Activated T-helper 17 cell treated with anti-CD3 and anti-CD28 coated beads, Interleukin-2, amount 50 U/mL, for 72 hours (primary cell): Measurements from ENCODE around the gene TBX21. TPM values are rescaled to one million over a fixed set of nuclear protein-coding genes. Genes with fewer than 3 reads are reported as not detected.

Experiments
- ATAC-seq: fragments of 150-1000 bp; cut with Tn5 transposase; replicated peaks from 2 replicates; pipeline ENCODE4 v1.10.0; 2021; ENCODE audit warnings: mild to moderate bottlenecking, moderate library complexity
- H3K27ac Mint-ChIP-seq: one replicate; pipeline ENCODE4 v1.8.0; 2022; ENCODE audit warnings: mixed read lengths
- H3K27me3 Mint-ChIP-seq: one replicate; pipeline ENCODE4 v1.8.0; 2022; ENCODE audit warnings: mixed read lengths
- H3K36me3 Mint-ChIP-seq: one replicate; pipeline ENCODE4 v1.8.0; 2022; ENCODE audit warnings: low read depth, mild to moderate bottlenecking, mixed read lengths
- H3K4me1 Mint-ChIP-seq: one replicate; pipeline ENCODE4 v1.8.0; 2022; ENCODE audit warnings: mixed read lengths
- H3K4me3 Mint-ChIP-seq: one replicate; pipeline ENCODE4 v1.8.0; 2022; ENCODE audit warnings: mild to moderate bottlenecking, mixed read lengths
- H3K9me3 Mint-ChIP-seq: one replicate; pipeline ENCODE4 v1.8.0; 2022; ENCODE audit warnings: mixed read lengths
- total RNA-seq, 2 donors: library from RNA; stranded (reverse); gene quantifications; one replicate each; pipeline ENCODE4 v1.2.3, GENCODE V29; 2022

The TBX21 gene
- total RNA-seq, 2 donors from 2014 or later: 19.9 to 30.5 TPM

- peak overlapping the region; percentile 81 for H3K4me3 Mint-ChIP-seq
- H3K27ac Mint-ChIP-seq: peak overlapping the region; percentile 89
- ATAC-seq: no peak
- peaks cover 55% of the 10 kb centered on the region for H3K36me3 Mint-ChIP-seq
- H3K9me3 Mint-ChIP-seq: no peaks in the 10 kb centered on the region
- H3K27me3 Mint-ChIP-seq: no peaks in the 10 kb centered on the region
- peaks cover 55% of the 10 kb centered on the region for H3K4me1 Mint-ChIP-seq
Observed at GRCh38 chr17:47704116-47704515, 28.9 kb upstream of the TBX21 start.

- Mint-ChIP-seq H3K36me3 (peaks cover 53% of the 10 kb centered on the region), H3K27me3 (no peaks in the 10 kb centered on the region), H3K4me3 (peak overlapping the region; percentile 81), H3K27ac (peak overlapping the region; percentile 89), H3K9me3 (no peaks in the 10 kb centered on the region), H3K4me1 (peaks cover 55% of the 10 kb centered on the region)
- ATAC-seq: no peak
Observed at GRCh38 chr17:47704736-47705135, 28.3 kb upstream of the TBX21 start.

GRCh38 chr17:47705536-47706530, 27.2 kb upstream of the TBX21 start:
- ATAC-seq: peak; percentile 71
- Mint-ChIP-seq H3K9me3 (no peaks in the 10 kb centered on the region), H3K4me3 (peak overlapping the region; percentile 81), H3K4me1 (peaks cover 55% of the 10 kb centered on the region), H3K27me3 (no peaks in the 10 kb centered on the region), H3K27ac (peak overlapping the region; percentile 89), H3K36me3 (peaks cover 57% of the 10 kb centered on the region)

GRCh38 chr17:47707056-47707804, 25.8 kb upstream of the TBX21 start:
- H3K36me3 Mint-ChIP-seq: peaks cover 57% of the 10 kb centered on the region
- H3K27me3 Mint-ChIP-seq: no peaks in the 10 kb centered on the region
- ATAC-seq: no peak
- peak overlapping the region; percentile 81 for H3K4me3 Mint-ChIP-seq
- H3K9me3 Mint-ChIP-seq: no peaks in the 10 kb centered on the region
- peaks cover 45% of the 10 kb centered on the region for H3K4me1 Mint-ChIP-seq
- H3K27ac Mint-ChIP-seq: peak overlapping the region; percentile 89

- Mint-ChIP-seq H3K9me3 (no peaks in the 10 kb centered on the region), H3K36me3 (peaks cover 54% of the 10 kb centered on the region), H3K27me3 (no peaks in the 10 kb centered on the region), H3K27ac (no peak overlapping the region), H3K4me1 (peaks cover 42% of the 10 kb centered on the region), H3K4me3 (no peak overlapping the region)
- no peak for ATAC-seq
Observed at GRCh38 chr17:47707884-47708283, 25.2 kb upstream of the TBX21 start.

- Mint-ChIP-seq H3K9me3 (no peaks in the 10 kb centered on the region), H3K4me3 (no peak overlapping the region), H3K27ac (no peak overlapping the region), H3K4me1 (peaks cover 40% of the 10 kb centered on the region), H3K36me3 (peaks cover 51% of the 10 kb centered on the region), H3K27me3 (no peaks in the 10 kb centered on the region)
- ATAC-seq: no peak
Observed at GRCh38 chr17:47708312-47708863, 24.6 kb upstream of the TBX21 start.

- H3K27me3 Mint-ChIP-seq: no peaks in the 10 kb centered on the region
- H3K9me3 Mint-ChIP-seq: no peaks in the 10 kb centered on the region
- no peak overlapping the region for H3K4me3 Mint-ChIP-seq
- H3K27ac Mint-ChIP-seq: no peak overlapping the region
- H3K4me1 Mint-ChIP-seq: peaks cover 33% of the 10 kb centered on the region
- peaks cover 45% of the 10 kb centered on the region for H3K36me3 Mint-ChIP-seq
- no peak for ATAC-seq
Observed at GRCh38 chr17:47708864-47709541, 24.0 kb upstream of the TBX21 start.

- no peak overlapping the region for H3K4me3 Mint-ChIP-seq
- H3K4me1 Mint-ChIP-seq: peaks cover 29% of the 10 kb centered on the region
- peaks cover 39% of the 10 kb centered on the region for H3K36me3 Mint-ChIP-seq
- ATAC-seq: no peak
- no peaks in the 10 kb centered on the region for H3K27me3 Mint-ChIP-seq
- H3K27ac Mint-ChIP-seq: no peak overlapping the region
- no peaks in the 10 kb centered on the region for H3K9me3 Mint-ChIP-seq
Observed at GRCh38 chr17:47709594-47709993, 23.4 kb upstream of the TBX21 start.

- peaks cover 20% of the 10 kb centered on the region for H3K4me1 Mint-ChIP-seq
- H3K4me3 Mint-ChIP-seq: no peak overlapping the region
- H3K27ac Mint-ChIP-seq: no peak overlapping the region
- peaks cover 28% of the 10 kb centered on the region for H3K36me3 Mint-ChIP-seq
- H3K27me3 Mint-ChIP-seq: no peaks in the 10 kb centered on the region
- no peak for ATAC-seq
- H3K9me3 Mint-ChIP-seq: no peaks in the 10 kb centered on the region
Observed at GRCh38 chr17:47711366-47712099, 21.5 kb upstream of the TBX21 start.

- Mint-ChIP-seq H3K27me3 (no peaks in the 10 kb centered on the region), H3K27ac (no peak overlapping the region), H3K36me3 (peaks cover 28% of the 10 kb centered on the region), H3K4me3 (no peak overlapping the region), H3K9me3 (no peaks in the 10 kb centered on the region), H3K4me1 (peaks cover 20% of the 10 kb centered on the region)
- no peak for ATAC-seq
Observed at GRCh38 chr17:47712330-47713023, 20.6 kb upstream of the TBX21 start.

- Mint-ChIP-seq H3K4me1 (peaks cover 36% of the 10 kb centered on the region), H3K4me3 (no peak overlapping the region), H3K9me3 (no peaks in the 10 kb centered on the region), H3K27me3 (no peaks in the 10 kb centered on the region), H3K36me3 (peaks cover 28% of the 10 kb centered on the region), H3K27ac (no peak overlapping the region)
- no peak for ATAC-seq
Observed at GRCh38 chr17:47713980-47714700, 18.9 kb upstream of the TBX21 start.

GRCh38 chr17:47714773-47715396, 18.2 kb upstream of the TBX21 start:
- Mint-ChIP-seq H3K27me3 (no peaks in the 10 kb centered on the region), H3K27ac (peak overlapping the region; percentile 45), H3K36me3 (peaks cover 21% of the 10 kb centered on the region), H3K4me3 (peak overlapping the region; percentile 84), H3K9me3 (no peaks in the 10 kb centered on the region), H3K4me1 (peaks cover 42% of the 10 kb centered on the region)
- ATAC-seq: no peak
